Measurements from ENCODE around the gene PIK3R2.
"Not testable (repeated sequence)": the region's sequence is repeated elsewhere in the genome, so short reads cannot be mapped to it uniquely, and the experiment has no call there.

The PIK3R2 gene

DNA sequence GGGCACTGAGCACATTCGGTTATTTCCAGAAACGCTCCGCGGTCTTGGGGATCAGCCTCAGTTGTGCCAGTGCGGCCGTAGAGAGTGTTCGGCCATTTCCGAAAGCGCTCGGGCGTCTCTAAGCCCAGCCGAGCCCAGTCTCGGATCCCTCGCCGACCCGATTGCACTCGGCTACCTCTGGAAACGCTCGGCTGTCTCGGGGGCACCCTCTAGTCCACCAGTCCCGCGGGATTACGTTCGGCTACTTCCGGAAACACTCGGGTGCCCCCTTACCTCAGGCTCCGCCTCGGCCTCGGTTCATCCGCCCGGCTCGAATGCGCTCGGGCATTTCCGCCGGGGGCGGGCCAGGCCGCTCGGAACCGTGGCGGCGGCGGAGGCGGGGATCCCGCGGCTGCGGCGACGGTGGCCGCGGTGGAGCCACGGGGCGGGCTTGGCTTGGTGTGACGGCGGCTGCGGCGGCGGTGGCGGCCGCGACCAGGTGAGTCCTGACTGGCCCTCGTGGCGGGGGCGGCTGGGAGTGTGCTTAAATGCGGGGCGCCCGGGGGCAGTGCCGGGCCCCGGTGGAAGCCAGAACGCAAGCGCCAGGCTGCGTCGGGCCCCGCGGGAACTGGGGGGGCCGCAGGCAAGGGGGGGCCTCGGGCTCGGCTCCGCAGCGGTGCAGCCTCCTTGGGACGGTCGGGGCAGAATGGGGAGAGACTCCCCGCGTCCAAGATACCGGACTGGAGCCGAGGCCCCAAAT lies at the start of gene PIK3R2:
TSS of gene PIK3R2 (plus strand) at position 347 of the 739 bp plus-strand sequence. CDS start 2,717 bp downstream, outside the sequence.
- DNase-seq (ENCODE audit: low read depth in 2 of 2), result peak; percentile 98 to 99

DNA sequence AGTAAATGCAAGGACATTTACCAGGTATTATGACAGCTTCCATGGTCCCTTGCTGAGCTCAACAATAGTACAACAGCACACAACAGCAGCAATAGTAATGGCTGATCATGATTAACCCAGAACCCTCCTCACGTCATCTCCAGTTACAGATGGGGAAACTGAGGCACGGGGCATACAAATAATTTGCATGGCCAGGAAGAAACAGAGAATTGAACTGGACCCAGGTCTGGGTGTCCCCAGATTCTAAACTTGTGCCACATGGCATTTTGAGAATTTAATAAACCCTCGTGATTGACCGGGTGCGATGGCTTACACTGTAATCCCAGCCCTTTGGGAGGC lies 48.2 kb upstream of the PIK3R2 start:
- DNase-seq (ENCODE audit: low read depth in 2 of 2), result no peak

DNA sequence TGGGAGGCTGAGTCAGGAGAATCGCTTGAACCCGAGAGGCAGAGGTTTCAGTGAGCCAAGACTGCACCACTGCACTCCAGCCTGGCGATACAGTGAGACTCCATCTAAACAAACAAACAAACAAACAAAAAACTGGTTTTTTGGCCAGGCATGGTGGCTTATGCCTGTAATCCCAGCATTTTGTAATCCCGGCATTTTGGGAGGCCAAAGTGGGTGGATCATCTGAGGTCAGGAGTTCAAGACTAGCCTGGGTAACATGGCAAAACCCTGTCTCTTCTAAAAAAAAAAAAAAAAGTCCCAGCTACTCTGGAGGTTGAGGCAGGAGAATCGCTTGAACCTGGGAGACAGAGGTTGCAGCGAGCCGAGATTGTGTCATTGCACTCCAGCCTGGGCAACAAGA lies 47.7 kb upstream of the PIK3R2 start:
- DNase-seq (ENCODE audit: low read depth in 2 of 2), result not testable (repeated sequence)

DNA sequence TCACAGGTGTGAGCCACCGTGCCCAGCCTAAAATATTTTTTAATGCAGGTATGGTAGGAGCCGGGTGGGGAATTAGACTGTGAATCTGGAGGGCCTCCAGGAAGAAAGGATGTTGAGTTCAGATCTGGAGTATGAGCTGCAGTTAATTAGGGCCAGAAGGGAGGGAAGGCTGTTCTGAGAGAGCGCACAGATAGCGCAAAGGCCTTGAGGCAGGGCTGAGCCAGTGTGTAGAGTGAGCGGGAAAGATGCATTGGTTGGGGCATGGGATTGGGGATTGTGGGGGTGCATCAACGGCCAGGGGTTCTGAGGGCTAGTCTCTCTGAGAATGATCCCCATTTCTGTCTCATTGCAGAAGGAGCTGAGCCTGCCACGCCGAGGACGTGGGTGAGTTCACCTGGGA lies 45.7 kb upstream of the PIK3R2 start:
- no peak for DNase-seq (ENCODE audit: low read depth in 2 of 2)

DNA sequence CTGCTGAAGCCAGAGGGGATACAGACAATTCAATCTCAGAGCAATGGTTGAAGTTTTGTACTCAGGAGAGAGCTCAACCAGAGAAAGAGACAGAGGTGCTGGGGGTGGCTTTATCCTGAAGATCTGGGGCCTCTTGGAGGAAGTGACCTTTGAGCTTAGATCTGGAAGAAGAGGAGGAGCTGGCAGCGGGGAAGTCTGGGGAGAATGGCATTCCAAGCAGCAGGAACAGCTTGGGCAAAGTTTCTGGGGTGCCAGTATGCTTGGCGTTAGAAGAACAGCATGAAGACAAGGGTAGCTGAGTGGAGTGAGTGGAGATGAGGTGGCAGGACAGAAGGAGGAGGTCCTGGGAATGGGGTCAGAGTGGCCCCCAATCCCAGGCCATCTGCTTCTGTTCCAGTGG lies 44.1 kb upstream of the PIK3R2 start:
- no peak for DNase-seq (ENCODE audit: low read depth in 2 of 2)

DNA sequence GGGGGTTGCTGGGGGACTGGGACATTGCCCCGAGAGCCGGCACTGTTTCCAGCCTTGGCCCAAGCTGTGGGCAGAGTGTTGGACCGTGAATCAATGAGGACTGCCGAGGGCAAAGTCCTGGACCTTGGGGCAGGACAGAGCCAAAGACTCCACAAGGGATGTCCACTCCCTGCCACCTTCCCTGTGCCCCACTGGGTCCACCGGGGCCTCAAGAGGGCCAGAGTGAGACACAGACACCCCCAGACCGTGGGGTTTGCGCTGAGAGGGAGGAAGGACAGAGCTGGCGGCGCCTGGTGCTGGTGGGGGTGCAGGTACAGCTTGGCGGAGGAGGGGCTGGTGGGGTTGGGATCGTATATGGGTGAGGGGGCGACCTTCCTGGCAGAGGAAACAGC lies 43.6 kb upstream of the PIK3R2 start:
- no peak for DNase-seq (ENCODE audit: low read depth in 2 of 2)

DNA sequence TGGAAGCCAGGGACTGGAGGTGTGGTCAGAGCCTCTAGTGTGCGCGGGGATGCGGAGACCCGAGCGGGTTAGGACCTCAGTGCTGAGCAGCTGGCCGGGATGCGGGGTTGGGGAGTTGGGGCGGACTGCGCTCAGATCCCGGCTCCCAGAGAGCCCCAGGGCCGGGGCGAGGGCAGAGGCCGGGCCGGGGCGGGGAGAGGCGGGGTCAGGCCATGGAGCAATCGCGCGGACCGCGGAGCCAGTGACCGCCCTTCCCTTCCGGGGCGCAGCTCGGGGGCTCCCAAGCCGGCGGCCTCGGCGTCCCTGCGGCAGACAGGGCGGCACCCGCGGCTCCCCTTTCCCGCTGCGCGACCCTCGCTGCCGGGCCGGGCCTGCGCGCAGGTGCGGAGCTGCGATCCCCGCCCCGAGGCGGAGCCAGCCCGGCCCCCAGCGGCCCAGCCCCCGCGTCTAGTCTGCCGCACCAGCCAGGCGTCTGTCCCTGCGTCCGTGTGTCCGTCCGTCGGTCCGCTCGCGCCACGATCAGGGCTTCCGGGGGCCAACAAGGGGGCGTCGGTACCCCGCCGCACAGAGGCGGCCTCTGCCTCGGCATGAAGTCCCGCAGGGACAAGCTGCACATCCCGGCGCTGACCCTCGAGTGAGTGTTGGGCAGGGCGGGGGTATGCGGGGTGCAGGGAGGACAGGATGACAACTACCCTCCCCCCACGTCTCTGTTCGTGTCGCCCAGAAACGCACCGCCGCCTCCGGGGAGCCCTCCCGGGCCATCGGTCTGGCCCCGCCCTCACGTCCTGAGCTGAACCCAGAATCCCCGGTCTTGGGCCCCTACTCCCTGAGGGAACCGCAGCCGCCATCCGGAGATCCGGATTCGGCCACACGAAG lies 43.0 kb upstream of the PIK3R2 start:
- DNase-seq (ENCODE audit: low read depth in 2 of 2), result no peak

DNA sequence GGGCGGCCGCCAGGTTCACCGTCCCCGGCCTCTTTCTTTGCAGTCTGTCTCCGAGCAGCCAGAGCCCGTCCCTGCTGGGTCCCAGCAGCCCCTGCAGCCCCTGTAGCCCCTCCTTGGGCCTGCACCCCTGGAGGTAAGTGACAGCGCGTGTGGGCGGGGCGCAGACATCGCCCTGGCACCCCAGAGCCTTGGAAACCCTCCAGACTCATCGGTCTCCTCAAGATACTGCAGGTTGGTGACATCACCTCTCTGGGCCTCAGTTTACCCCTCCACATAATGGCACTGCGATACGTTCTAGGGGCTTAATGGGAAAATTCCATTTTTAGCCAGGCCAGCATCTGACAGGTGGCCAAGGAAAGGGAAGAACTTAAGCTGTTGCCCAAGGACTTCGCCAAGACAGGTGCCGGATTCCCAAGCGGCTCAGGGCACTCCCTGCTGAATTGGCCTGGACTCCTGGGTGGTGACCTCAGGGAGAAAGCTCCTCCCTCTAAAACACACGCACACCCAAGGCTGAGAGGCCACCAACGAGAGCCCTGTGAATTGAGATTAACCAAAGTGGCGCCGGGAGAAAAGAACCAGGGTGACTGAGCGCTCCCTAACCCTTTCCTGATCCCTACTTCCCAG lies 42.2 kb upstream of the PIK3R2 start:
- no peak for DNase-seq (ENCODE audit: low read depth in 2 of 2)

DNA sequence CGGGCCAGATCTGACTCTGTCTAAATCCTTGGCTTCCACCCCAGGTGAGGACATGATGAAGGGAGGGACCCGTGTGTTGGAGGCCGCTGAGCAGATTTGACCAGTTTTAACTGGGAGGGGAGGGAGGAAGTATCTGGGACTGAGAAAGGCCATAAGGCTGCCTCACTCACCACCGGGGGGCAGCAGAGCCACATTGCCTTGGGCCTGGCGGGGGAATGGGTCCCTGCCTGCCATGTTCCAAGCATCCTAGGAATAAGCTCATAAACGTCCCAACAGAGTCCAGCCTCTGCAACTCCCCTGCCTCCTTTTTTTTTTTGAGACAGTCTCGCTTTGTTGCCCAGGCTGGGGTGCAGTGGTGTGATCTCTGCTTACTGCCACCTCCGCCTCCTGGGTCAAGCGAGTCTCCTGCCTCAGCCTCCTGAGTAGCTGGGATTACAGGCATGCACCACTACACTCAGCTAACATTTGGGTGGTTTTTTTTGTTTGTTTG lies 39.9 kb upstream of the PIK3R2 start:
- peak in 1 of 2 donors; percentile 62 for DNase-seq (ENCODE audit: low read depth in 2 of 2)

DNA sequence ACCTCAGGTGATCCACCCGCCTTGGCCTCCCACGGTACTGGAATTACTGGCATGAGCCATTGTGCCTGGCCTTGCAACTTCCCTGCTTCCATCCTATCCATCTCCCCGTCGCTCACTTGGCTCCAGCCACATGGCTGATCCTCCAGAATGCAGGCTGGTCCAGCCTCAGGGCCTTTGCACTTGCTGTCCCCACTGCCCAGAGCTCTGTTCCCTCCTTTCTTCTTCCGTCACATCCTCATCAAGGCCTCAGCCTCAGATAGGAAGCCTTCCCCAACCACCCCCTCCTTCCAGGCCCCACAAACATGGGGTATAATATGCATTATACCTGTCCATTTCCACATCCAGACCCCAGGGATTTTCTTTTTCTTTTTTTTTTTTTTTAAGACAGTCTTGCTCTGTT lies 39.1 kb upstream of the PIK3R2 start:
- DNase-seq (ENCODE audit: low read depth in 2 of 2), result no peak

DNA sequence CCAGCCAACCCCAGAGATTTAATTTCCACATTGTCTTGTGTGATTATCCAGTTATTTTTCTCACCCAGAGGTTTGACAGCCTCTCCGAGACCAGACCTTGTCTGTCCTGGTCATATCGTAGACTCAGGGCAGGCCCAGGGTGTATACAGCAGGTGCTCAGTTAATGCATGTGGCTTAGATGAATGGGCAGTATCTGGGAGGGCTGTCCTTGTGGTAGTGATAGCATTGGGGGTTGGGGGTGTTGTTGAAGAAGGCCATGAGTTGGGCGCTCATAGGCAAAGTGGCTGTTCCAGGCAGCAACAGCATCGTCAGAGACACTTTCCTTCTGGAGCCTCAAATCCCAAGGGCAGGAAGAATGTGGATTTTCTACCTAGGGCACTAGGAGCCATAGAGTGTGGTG lies 38.5 kb upstream of the PIK3R2 start:
- DNase-seq (ENCODE audit: low read depth in 2 of 2), result no peak

DNA sequence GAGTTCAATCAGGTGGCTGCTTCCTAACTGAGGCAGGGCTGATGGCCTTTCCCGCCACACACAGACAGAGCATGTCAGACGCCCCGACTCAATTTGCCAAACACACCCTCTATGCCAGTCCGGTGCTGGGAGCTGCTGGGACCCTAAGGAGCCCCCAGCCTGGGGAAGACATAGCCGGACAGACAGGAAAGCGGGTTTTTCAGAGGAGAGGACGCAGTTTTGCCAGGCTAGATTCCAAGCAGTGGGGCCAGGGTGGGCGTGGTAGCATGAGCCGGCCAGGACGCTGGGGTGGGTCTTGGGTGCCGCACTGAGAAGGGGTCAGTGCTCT lies 35.6 kb upstream of the PIK3R2 start:
- DNase-seq (ENCODE audit: low read depth in 2 of 2), result no peak

DNA sequence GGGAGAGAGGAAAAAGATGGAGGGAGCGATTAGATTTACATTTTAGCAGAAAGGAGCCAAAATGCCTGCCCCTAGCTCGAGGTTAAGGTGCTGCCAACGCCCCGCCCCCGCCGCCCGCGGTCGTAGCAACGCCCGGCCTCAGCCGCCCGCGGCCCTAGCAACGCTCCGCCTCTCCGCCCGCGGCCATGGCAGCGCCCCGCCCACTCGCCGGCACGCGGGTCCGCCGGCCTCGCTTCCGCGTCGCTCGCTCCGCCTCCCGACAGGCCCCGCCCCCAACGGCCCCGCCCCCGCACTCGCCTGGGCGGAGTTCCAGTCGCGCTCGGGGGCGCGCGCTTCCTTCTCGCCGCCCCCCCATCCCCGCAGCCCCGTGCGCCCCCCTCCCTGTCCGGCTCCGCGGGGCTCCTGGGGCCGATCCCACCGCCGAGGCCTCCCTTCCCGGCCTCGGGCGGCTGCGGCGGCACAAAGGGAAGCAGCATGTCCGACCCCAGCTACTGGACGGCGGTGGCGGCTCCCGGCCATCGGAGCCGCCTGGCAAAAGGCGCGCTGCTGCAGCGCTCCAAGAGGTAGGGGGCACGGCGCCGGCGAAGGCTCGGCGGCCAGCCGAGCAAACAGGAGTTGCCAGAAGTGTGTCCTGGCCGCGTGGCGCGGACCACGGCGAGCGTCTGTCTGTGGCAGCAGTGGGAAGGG lies 35.1 kb upstream of the PIK3R2 start:
- DNase-seq (ENCODE audit: low read depth in 2 of 2), result peak; percentile 88 to 95

DNA sequence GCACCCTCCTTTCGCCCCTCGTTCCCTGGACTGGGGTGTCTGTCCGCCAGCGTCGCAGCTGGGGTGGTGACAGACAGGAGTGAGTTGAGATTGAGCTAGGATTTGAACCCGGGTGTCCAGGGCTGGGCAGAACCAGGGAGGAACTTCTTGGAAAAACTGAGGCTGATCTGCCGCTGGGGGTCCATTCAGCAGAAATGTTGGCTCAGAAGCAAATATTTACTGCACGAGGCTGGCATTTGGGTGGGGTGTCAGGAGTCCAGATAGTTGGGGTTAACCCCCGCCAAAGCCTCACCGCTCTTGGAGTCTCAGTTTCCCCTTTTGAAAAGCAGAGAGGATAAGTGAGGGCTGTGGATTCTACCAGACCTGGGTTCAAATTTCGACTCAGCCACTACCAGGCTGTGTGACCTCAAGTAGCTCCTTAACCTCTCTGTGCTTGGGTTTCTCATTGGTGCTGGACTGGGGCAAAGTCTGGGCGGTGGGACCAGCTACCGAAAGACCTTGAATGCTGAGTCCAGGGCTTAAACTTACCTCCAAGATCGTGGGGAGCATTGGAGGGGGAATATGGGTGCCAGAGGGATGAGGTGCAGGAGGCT lies 34.4 kb upstream of the PIK3R2 start:
- no peak for DNase-seq (ENCODE audit: low read depth in 2 of 2)

DNA sequence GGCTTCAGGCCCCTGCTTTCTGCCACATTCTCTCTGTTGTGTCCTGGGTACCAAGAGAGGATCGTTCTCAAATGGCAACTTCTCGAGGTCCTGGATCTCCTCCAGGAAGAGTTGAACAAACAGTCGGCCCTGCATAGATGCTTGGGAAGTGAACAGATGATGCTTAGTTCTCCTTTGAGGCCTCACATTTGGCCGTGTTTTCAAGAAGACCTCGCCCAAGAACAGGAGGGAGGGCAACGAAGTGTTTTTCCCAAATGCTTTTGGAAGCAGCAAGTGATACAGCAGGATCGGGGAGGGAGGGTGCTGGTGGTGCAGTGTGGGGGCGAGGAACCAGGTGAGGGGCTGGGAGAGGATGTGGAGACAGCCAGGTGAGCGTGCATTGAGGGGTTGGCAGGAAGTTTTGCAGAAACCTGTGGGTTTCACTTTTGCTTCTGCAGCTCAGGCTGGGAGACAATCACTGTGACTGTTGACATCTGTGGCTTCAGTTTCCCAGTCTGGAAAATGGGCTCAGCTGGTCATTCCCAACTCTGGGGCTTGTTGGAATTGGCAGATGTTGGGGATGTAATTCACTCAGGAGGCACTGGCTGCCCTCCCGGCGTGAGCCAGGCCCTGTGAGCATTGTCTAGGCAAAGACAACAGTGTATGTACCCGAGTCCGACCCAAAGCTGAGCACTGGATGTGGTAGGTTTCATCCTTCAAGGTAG lies 33.8 kb upstream of the PIK3R2 start:
- peak in 1 of 2 donors; percentile 32 for DNase-seq (ENCODE audit: low read depth in 2 of 2)

DNA sequence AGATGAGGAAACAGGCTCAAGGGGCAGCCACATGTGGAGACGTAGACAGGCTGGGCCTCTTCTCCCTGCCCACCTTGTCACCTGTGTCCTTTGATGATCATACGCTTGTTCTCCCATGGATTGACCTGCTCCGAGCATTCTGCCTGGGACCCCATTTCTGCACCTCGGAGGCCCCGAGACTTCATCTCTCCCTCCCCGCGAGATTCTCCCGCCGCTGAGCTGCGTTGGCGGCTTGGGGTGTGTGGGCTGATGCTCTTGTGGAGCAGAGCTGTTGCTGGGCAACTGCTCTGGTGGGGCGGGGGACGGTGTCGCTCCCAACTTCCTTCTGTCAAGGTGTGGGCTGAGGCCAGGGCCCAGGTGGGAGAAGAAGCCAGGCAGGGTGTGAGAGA lies 33.3 kb upstream of the PIK3R2 start:
- peak; percentile 51 to 55 for DNase-seq (ENCODE audit: low read depth in 2 of 2)

DNA sequence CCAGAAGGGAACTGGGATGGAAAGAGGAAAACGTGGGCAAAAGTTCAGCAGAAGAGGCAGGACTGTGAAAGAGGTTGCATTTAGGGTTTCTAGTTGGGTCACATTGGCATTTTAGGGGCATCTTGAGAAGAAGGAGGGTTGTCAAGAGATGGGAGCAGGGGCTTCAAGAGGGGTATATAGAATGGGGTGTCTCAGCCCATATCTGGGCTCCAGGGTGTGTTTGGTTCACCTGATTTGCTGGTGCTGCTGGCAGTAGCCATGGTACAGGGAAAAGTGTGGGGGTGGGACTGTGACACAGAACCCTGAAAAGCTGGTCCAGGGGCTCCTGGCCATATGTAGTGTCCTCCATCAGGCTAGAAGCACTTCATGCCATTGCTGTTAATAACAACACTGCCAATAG lies 32.8 kb upstream of the PIK3R2 start:
- no peak for DNase-seq (ENCODE audit: low read depth in 2 of 2)

DNA sequence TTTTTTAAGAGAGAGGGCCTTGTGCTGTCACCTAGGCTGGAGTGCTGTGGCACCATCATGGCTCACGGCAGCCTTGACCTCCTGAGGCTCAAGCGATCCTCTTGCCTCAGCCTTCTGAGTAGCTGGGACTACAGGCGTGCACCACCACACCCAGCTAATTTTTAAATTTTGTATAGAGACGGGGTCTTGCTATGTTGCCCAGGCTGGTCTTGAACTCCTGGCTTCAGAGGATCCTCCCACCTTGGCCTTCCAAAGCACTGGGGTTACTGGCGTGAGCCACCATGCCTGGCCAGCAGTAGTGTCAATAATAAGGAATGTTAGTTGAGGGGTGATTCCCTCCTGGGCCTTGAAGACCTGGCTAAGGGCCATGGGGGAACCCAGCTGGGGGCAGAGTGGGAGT lies 31.8 kb upstream of the PIK3R2 start:
- DNase-seq (ENCODE audit: low read depth in 2 of 2), result no peak

DNA sequence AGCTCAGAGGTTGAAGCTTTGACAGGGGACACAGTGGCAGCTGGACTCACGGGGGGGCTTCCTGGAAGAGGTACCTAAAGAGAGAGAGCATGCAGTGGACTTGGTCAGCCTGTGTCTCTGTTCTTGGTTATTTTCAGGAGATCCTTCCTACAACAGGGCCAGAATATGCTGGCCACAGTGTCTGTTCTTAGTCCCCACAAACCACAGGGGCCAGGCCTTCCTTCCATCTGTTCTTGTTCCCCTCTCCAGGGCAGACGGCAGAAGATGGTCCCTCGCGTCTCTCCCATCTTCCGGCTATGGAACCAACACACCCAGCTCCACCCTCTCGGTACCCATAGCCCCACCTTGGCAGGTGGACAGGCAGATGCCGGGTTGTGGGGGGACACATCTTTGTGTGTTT lies 30.5 kb upstream of the PIK3R2 start:
- no peak for DNase-seq (ENCODE audit: low read depth in 2 of 2)

DNA sequence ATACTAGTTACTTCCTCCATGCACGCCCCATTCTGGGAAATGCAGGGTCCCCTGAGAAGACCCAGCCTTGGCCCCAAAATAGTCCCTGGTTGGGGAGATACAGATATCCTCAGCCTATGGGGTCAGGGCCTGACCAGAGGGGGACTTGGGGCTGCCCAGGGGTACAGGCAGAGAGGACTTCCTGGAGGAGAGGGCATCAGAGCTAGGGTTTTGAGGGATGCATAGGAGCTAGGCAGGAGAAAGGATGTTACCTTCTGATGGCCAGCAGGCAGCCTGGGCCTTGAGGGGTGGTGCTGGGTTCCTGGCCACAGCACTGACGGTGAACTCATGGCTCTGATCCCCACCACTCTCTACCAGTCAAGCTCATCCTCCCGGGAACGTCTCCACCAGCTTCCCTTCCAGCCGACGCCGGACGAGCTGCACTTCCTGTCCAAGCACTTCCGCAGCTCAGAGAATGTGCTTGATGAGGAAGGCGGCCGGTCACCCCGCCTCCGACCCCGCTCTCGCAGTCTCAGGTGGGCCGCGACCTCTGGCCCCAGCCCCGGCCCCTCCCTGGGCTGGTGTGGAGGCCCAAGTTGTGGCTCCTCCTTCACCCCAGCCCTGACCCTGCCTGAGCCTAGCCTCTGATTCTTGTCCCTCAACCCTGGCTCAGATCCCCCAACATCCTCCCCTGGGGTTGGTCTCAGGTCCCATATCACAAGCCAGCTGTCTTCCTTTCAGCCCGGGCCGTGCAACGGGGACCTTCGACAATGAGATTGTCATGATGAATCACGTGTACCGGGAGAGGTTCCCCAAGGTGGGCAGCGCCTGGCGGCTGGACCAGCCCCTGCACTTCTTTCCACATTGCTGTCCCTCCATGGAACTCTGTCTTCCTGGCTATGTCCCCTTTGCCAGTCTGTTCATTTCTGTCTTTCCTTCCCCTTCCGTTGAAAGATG lies 29.8 kb upstream of the PIK3R2 start:
- DNase-seq (ENCODE audit: low read depth in 2 of 2), result no peak
